Activated CD4-positive, CD25-positive, alpha-beta regulatory T cell (primary cell): ENCODE data around the gene PRAC1.
A peak's percentile ranks its signal among the peaks of the same experiment; 100 is the strongest.

ENCODE experiments used
- DNase-seq, 4 experiments: peaks; one replicate each; lab custom pipeline; 2025; lab: John Stamatoyannopoulos, UW

Gene PRAC1

DNA sequence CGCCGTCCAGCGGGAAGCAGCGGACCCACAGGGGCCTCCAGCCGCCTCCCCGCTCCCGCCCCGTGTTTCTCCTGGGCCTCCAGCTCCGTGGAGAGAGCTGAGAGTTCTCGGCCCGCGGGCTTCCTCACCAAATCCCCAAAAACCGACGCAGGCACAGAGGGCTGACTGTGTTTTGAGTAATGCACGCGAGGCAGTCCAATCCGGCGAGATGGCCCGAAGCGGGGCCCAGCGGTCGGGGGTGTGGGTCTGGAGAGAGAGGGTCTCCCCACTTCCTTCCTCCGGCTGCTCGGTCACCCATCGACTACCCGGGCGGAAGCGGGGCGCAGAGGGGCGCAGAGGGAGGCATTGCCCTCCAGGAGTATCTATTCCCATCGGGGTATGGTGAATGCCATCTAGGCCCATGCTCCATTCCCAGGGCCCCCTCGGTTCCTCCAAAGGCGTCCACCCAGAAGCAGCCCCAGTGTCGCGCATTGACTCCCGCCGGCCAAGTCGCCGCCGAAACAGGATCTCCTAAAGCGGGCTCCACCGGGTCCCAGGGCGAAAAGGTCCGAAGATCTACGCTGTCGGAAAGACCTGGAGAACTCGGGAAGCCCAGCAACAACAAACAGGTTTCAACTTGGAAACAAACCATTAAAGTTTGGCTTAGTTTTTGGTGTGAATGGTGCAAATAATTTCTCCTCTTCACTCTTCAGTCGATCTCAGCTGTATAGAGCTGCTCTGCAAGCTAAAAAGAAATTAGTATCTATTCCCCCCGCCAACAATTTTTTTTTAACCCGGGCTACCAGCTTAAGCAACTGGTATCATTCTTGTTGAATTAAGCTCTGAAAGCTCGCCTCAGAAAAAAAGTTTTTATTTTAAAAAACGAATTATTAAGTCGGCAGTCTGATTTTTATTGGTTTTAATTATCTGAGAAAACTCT is 25.4 kb upstream of the PRAC1 start:
- no peak for DNase-seq

DNA sequence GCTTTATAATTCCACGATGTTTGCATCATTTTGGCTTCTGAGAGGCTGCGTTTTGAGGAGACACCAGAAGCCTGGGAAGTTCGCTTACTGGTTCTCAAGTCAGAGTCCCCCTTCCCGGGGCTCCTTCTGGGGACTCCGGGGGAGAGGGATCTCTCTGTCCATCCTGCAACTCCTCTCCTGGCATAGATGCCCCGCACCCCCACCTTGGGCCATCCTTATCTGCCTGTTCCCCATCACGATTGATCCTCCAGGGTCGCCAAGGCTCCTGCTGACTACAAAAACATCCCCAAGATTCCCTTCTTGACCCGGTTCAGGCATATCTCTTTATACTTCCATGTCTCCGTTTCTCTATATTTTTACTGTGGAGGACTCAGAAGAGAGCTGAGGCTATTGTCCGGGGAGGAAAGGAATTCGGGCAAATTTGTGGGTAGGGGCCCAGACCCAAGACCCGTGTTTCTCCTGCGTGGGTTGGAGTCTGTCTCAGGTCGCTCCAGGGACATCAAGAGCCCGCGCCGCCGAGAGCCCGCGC is 24.7 kb upstream of the PRAC1 start:
- no peak for DNase-seq

DNA sequence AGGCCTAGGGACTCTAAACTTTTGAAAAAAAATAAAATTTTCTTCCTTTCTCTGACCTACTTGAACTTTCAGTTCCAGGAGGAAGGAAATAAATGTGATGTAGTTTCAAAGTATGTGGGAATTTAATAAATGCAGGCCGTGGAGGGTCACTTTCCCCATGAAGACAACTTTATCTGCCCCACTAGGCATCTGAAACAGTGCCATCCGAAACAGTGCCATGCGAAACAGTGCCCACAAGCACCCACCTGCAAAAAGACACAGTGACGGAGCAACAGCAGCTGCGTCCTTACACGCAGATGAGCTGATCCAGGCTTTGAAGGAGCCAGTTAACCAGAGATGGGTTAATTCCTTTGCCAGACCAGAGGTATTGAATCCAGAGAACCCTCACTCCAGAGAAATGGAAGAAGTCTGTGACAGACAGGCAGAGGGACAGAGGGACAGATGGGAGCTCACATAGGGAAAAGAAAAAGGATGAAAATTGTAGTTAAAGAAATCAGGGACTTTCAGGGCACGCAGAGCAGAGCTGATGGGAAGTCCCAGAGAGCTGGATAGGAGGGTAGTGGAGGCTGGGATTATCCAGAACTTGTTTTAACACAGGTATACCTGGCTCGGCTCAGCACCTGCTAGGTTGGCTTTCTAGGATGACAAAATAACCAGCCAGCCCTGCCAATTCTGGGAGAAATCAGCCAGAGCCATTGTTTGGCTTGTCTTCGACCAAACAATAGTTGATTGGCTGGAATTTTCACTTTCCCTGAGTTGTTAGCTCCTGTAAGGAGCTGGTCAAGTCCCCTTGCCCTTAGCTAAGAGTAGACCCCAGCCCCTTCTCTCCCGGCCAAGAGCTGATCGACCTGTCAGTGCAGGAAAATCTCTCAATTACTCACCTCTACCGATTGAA is 23.3 kb upstream of the PRAC1 start:
- DNase-seq: no peak

DNA sequence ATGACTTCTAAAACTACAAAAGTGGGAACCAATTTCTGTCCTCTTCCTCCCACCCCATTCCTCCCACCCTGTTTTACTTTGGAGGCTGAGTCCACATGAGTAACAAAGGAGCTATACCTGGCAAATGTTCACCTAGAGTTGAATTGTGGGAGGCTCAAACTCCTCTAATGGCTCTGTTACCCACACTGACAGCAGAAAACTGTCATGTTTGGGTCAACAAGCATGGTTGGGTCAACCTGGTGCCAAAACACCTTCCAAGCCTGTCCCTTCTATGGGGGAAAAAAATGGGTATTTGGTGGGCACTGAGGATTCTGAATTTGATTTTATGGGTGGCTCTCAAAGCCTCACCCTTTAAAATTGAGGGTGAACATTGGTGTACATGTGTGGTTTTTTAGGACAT is 18.2 kb upstream of the PRAC1 start:
- no peak for DNase-seq

DNA sequence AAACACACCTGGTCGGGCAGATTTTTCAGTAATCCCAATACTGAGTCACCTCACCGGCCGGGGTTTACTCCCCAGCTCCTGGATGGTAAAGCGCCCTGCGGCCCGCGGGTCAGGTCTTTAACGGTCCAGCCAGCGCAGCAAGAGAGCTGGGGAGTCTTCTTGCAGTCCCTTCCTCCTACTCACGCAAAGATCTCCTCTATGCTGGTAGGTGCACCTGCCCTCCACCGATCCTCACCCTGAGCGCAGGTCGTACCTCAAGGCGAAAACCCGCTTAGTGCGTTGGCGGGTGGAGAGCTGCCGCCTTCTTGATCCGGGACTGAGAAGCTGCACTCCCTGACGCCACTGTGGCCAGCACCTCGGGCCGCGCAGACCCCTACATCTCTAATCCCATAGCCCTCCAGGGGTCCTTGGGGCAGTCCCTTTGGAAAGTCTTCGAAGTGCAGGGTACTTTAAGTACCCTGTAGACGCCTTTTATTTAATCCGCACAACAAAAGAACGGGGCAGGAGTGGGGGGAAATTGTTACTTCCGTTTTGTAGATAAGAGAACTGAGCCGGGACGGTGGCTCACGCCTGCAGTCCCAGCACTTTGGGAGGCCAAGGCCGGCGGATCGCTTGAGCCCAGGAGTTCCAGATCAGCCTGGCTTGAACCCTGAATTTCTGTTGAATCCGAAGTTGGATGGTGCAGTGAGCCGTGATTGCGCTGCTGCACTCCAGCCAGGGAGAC is 16.6 kb upstream of the PRAC1 start:
- DNase-seq: no peak

- DNase-seq: no peak
Observed at GRCh38 chr17:48738424-48738802, 16.1 kb upstream of the PRAC1 start.

DNA sequence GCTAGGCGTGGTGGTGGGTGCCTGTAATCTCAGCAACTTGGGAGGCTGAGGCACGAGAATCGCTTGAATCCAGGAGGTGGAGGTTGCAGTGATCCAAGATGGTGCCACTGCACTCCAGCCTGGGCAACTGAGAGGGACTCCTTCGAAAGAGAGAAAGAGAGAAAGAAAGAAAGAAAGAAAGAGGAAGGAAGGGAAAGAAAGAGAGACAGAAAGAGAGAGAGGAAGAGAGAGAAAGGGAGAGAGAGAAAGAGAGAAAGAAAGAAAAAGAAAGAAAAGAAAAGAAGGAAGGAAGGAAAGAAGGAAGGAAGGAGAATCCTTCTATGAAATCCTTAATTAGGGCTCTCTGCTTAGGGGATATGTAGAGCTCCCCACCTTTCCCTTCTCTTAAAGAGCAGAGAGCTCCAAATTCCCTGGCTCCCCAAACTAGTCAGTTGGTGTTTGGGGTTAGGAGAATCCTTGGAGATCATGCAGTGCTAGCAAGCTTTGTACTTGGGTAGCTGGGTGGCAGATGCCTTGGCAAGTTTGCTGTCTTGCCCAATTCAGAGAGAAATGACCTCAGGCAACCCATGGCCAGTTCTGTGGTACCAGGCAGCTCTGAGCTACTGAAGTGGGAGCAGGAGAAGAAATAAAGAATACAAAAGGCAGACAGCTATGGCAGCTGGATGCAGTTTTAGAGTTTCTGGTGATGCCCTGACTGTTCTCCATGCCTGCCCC is 15.2 kb upstream of the PRAC1 start:
- no peak for DNase-seq

GRCh38 chr17:48735062-48735351 is 12.7 kb upstream of the PRAC1 start:
- DNase-seq: no peak

DNA sequence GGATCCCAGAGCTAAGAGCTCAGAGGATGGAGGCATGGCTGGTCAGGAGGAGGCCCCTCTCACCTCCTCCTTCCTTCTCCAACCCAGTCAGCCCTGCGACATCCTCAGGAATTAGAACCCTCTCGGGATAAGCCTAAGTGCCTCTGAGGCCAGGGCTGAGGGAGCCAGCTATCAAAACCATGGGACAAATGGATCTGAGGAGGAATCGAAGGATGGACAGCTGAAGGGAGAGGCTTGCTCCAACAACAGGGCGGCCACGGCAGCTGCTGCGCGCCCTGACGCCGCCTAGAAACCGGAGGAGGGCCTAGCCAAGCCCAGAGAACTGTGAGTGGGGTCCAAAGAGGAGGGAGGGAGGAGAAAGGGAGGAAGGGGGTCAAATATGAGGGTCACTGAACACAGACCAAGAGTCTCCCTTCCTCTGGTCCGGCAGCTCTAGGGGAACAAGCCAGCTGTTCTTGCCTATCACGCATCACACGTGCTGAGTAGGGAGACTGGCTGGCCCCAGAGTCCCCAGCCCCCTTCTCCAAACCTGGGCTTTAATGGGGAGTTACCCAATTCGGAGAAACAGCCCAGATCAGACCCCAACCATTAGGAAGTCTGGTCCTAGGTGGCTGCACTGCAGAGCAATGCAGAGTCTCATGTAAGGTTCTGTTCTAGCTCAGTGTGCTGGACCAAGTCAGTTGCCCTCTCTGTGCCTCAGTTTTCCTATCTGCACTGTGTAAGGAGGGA is 12.2 kb upstream of the PRAC1 start:
- DNase-seq: no peak

GRCh38 chr17:48733632-48734328 is 11.5 kb upstream of the PRAC1 start:
- no peak for DNase-seq

DNA sequence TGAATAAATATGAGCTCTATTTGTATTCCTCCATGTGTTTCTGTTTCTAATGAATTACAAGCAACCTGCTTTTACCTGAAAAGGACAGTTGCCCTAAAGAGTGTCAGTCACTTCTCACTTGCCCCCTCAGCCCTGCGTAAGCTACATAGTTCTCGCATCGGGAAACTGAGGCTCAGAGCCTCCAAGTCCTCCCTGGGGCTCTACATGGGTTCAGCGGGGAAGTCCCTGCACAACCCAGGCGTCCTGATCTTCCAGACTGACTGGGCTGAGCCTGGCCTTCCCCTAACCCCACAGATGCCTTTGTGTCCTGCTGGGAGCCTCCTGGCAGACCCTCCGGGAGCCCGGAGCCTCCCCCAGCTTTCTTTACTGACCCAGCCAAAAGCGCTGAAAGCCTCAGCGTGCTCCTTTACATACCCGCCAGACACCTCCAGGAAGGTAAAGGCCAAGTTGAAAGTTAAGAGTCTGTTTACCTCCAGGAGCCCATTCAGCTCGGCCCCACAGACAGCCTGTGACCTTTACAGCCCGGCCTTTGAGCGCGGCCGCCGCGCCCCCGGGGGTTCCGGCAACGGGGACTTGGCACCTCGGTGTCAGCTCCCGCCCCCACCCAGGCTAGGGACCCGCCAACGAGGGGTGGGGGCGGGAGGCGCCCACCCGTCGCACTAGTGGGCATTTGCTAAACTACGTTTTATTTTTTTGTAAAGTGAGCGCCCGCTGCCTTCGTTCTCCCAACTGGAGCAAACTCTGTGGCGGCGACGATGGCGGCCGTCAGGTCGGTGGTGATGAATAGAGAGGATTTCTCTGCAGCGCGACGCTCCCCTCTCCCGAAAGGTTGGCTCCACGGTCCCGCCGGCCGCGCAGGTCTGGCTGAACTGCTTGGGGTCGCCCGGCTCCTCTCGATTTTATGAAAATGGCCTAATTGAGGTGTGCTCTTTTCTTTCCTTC is 10.6 kb upstream of the PRAC1 start:
- no peak for DNase-seq

- DNase-seq: no peak
Observed at GRCh38 chr17:48731355-48731754, 9.0 kb upstream of the PRAC1 start.

GRCh38 chr17:48730240-48730550 is 7.9 kb upstream of the PRAC1 start:
- DNase-seq: no peak

- no peak for DNase-seq
Observed at GRCh38 chr17:48729335-48730239, 7.3 kb upstream of the PRAC1 start.

GRCh38 chr17:48728232-48729231 is 6.2 kb upstream of the PRAC1 start, which contains the start of gene HOXB13:
Gene HOXB13, minus strand, starts transcription at chr17:48728750. Its CDS starts 157 bp downstream, at chr17:48728593.
- DNase-seq: peak in 1 of 4 experiments; percentile 22

- DNase-seq: no peak
Observed at GRCh38 chr17:48727415-48728175, 5.3 kb upstream of the PRAC1 start.
